22Rv1 (cell line): ENCODE measurements around the gene ASTN2.

ENCODE experiments used
- CTCF ChIP-seq: fragments of 450-650 bp; IDR thresholded peaks from 2 replicates; pipeline ENCODE4 v1.5.1; 2017; ENCODE audit warnings: mild to moderate bottlenecking
- ZFX ChIP-seq: fragments of 450-650 bp; IDR thresholded peaks from 2 replicates; pipeline ENCODE4 v1.6.1; 2017; ENCODE audit warnings: antibody characterized with exemption, borderline replicate concordance

GRCh38 chr9:116900543-116900942, 514.3 kb downstream of the ASTN2 start:
- no peak for TF ChIP-seq CTCF
- TF ChIP-seq ZFX: no peak
